Heart right ventricle (tissue), 16 donors: ENCODE data around the gene ZFPM1. TPM values are rescaled to one million over a fixed set of nuclear protein-coding genes. Genes with fewer than 3 reads are reported as not detected.

Experiments used
- ATAC-seq, 8 donors: fragments of 200-7000 bp; cut with Tn5 transposase; one replicate each; pipeline ENCODE4 v1.9.1; 2020; ENCODE audit warnings: mild to moderate bottlenecking in 8 of 8, moderate library complexity in 8 of 8, moderate number of reproducible peaks in 1 of 8
- DNase-seq, 2 donors: peaks; one replicate each; pipeline ENCODE4 v3.0.0-alpha.2; 2020
- H3K27ac ChIP-seq, 10 donors: fragments of 200-600 bp; sonication (generic) in 2 of 10; one replicate each; pipeline versions ENCODE4 v1.5.0 to v1.8.0; 2020 to 2022; ENCODE audit warnings: mild to moderate bottlenecking in 3 of 10
- H3K27me3 ChIP-seq, 7 donors: fragments of 200-600 bp; one replicate each; pipeline ENCODE4 v1.8.0; 2021 to 2022; ENCODE audit warnings: mild to moderate bottlenecking in 2 of 7
- H3K36me3 ChIP-seq, 9 donors: fragments of 200-600 bp; sonication (generic) in 1 of 9; one replicate each; pipeline versions ENCODE4 v1.5.0 to v1.8.0; 2020 to 2022; ENCODE audit warnings: mild to moderate bottlenecking in 2 of 9
- H3K4me1 ChIP-seq, 9 donors: fragments of 200-600 bp; sonication (generic) in 1 of 9; one replicate each; pipeline versions ENCODE4 v1.5.0 to v1.8.0; 2020 to 2022; ENCODE audit warnings: mild to moderate bottlenecking in 4 of 9
- H3K4me3 ChIP-seq, 10 donors: fragments of 200-600 bp; sonication (generic) in 2 of 10; one replicate each; pipeline versions ENCODE4 v1.5.0 to v1.8.0; 2020 to 2022; ENCODE audit warnings: mild to moderate bottlenecking in 7 of 10, moderate library complexity in 2 of 10
- H3K9me3 ChIP-seq, 11 donors: fragments of 200-600 bp in 10 of 11; sonication (generic) in 2 of 11; one replicate each; pipeline versions ENCODE4 v1.5.0 to v1.8.0; 2013 to 2022; ENCODE audit warnings: mild to moderate bottlenecking in 2 of 11, control low read depth in 1 of 11, moderate library complexity in 1 of 11
- whole genome bisulfite sequencing, 2 donors: extraction: QIAGEN DNeasy Blood & Tissue Kit; methylation state at CpG; one replicate each; pipeline ENCODE4 v1.1.7; 2013; ENCODE audit warnings: inconsistent platforms in 1 of 2; 5-methylcytosine and 5-hydroxymethylcytosine counted together
- intact Hi-C, 10 donors: fragments of 100-400 bp; cut with DNase I; formaldehyde crosslinking; loops; one replicate each; pipeline versions ENCODE4 v1.11.1 to v1.14.2; 2022
- polyA plus RNA-seq, 2 donors: library from polyadenylated mRNA; stranded (reverse); fragments of 200-250 nt; gene quantifications; one replicate each; pipeline ENCODE4 v1.2.3, GENCODE V29; 2013
- total RNA-seq, 10 donors: library from RNA; stranded (reverse); fragmentation: NEBNext Ultra II Directional in 3 of 10; extraction: Animal tissue kit (Norgen Biotek cat#: 25700) in 3 of 10; gene quantifications; one replicate each; pipeline versions ENCODE4 v1.2.1 to v1.2.4, GENCODE V29; 2021 to 2023
- TF ChIP-seq, protein P1 (sequence below), 9 donors: fragments of 200-600 bp; sonication (generic) in 2 of 9; IDR thresholded peaks; one replicate each; pipeline versions ENCODE4 v1.5.0 to v1.8.0; 2021 to 2022; ENCODE audit warnings: antibody characterized with exemption in 9 of 9, mild to moderate bottlenecking in 5 of 9, moderate library complexity in 1 of 9
- donor health status: Arrhythmogenic right ventricular cardiomyopathy.
- donor health status: ischemic (EF 13 %, LVEDD 7.1; RV severe dilation, severe dysfunction).
- donor health status: healthy with polysubstance abuse.
- donor health status: DM: no; HTN: yes; CAD: no.
- donor health status: DM: no; HTN: no; CAD: no.
- donor health status: ischemic (EF 25% LVEDD 6.9; RV normal size, moderate dysfunction).
- donor health status: ischemic (EF 25% LVEDD 5.7; RV mildly dilated, moderate dysfunction).
- donor health status: healthy.
- donor health status: DM: yes; HTN: yes; CAD: no.
- donor health status: Ischemic cardiomyopathy.
- donor health status: ischemic (EF 35%, LVEDD 5.7; RV mildly dilated, moderate dysfunction).
- donor health status: nonischemic (EF 11% LVEDD 7.7; RV severe dilation, severe dysfunction).
- donor health status: DM: yes; HTN: yes; CAD: no.
- donor health status: PGD.
- donor health status: ischemic (EF 29% LVEDD 5.4; RV normal size, mild dysfunction).
- donor health status: nonischemic (EF 23%, LVEDD 6.1; RV moderate dilation, normal function).

Gene ZFPM1
- total and polyA plus RNA-seq, 12 donors = 2.0 to 10.4 (median 4.4) TPM

DNA sequence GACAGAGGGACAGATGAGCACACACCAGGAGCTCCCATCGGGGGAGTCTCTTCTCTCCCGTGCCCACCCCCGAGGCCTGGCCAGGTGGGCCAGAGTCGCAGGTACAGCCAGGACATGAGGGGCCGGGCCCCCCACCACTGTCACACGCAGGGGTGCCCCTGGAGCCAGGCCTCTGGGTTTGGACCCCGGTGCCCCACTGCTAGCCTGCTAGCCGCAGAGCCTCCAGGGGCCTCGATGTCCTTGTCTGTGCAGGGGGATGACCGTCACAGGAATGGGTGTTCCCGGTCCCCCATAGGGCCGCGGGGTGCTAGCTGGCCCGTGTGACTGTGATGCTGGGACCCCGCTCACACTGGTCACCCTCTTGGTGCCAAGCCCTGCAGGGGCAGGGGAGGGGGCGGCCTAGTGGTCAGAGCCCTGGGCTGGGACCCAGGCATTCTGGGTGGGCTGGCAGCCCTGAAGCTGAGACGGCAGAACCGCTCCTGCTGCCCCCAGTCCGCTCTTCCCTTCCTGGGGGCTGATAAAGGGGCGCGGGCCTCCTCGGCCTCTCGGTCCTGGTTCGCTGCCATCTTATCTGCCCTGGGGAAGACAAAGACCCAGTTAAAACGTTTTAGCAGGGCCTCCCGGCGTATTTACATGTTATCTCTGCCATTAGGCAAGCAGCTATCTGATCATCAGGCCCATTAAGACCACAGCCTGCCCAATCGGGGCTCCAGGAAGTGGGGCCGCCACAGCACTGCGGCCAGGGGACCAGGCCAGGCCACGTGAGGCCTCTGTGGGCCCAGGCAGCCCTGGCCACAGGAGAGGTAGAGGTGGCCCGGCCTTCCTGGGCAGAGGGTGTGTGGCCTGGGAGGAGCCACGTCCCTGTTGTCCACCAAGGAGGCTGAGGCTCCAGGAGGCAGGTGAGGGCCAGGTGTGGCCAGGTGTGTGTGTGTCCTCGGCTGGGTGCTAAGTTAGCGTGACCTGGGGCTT lies 59.9 kb downstream of the ZFPM1 start:
- Histone ChIP-seq H3K4me3 (no peak overlapping the region), H3K4me1 (no peaks in the 10 kb centered on the region), H3K9me3 (no peaks in the 10 kb centered on the region), H3K27me3 (no peaks in the 10 kb centered on the region), H3K36me3 (no peaks in the 10 kb centered on the region), H3K27ac (no peak overlapping the region)
- TF ChIP-seq, protein P1, sequence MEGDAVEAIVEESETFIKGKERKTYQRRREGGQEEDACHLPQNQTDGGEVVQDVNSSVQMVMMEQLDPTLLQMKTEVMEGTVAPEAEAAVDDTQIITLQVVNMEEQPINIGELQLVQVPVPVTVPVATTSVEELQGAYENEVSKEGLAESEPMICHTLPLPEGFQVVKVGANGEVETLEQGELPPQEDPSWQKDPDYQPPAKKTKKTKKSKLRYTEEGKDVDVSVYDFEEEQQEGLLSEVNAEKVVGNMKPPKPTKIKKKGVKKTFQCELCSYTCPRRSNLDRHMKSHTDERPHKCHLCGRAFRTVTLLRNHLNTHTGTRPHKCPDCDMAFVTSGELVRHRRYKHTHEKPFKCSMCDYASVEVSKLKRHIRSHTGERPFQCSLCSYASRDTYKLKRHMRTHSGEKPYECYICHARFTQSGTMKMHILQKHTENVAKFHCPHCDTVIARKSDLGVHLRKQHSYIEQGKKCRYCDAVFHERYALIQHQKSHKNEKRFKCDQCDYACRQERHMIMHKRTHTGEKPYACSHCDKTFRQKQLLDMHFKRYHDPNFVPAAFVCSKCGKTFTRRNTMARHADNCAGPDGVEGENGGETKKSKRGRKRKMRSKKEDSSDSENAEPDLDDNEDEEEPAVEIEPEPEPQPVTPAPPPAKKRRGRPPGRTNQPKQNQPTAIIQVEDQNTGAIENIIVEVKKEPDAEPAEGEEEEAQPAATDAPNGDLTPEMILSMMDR (IDR thresholded peaks at IDR 0.05) = no peak
- intact Hi-C loops = no loop called here
- ATAC-seq (no peak), DNase-seq (no peak)
- WGBS, 2 donors = 84 to 86% methylated on average over 35 of the region's 35 CpGs

DNA sequence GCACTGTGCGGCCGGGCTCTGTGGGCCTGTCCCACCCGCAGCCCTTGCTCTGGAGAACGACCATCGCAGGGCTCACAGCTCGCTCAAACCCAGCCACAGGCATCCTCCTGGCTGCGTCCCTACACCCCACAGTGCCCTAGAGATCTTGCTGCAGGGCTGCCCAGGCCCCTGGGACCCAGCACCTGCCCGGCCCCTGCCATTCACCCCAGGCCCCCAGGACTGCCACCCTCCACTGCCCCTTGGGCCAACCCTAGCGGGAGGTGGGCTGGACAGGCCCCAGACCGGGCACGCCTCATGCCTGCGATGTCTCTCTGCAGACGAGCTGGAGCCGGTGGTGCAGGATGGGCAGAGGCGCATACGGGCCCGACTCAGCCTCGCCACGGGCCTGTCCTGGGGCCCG lies 61.0 kb downstream of the ZFPM1 start:
- Histone ChIP-seq H3K27ac (no peak overlapping the region), H3K9me3 (no peaks in the 10 kb centered on the region), H3K36me3 (no peaks in the 10 kb centered on the region), H3K27me3 (no peaks in the 10 kb centered on the region), H3K4me1 (no peaks in the 10 kb centered on the region), H3K4me3 (no peak overlapping the region)
- TF ChIP-seq, protein P1 (IDR thresholded peaks at IDR 0.05) = no peak
- intact Hi-C loops = no loop called here
- 90 to 94% methylated on average over 20 of the region's 20 CpGs for WGBS, 2 donors
- ATAC-seq (peak in 1 of 8 donors; percentile 4), DNase-seq (no peak)

DNA sequence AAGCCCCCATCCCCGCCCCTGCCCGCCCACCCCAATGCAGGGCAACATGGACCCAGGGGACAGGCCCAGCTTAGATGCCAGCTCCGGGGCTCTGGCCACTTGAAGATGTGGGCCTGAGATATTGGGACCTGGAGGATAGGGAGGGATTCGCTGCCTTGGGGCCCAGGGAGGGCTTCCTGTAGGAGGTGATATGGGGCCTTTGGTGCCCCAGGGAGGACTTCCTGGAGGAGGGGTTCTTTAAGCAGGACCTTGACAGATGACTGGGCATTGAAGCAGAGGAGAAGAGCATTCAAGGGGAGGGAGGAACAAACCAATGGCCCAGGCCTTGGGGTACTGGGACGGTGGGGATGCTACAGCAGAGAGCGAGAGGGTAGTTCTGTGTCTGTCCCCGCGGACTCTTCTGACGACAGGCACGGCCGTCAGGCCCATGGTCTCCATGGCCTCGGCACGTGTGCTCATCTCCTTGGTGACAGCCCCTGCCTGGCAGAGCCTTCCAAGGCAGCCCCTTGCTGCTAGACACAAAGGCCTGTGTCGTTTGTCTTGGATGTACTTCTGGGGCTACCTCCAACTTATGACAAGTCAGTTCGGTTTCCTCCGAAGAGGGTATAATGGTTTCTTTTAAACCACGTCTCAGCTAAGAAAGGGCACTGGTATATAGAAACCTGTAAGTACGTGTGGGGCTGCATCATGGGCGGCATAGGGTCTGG lies 61.6 kb downstream of the ZFPM1 start:
- no peaks in the 10 kb centered on the region for H3K27me3 ChIP-seq
- WGBS, 2 donors = 84 to 91% methylated on average over 19 of the region's 19 CpGs
- ATAC-seq = no peak

DNA sequence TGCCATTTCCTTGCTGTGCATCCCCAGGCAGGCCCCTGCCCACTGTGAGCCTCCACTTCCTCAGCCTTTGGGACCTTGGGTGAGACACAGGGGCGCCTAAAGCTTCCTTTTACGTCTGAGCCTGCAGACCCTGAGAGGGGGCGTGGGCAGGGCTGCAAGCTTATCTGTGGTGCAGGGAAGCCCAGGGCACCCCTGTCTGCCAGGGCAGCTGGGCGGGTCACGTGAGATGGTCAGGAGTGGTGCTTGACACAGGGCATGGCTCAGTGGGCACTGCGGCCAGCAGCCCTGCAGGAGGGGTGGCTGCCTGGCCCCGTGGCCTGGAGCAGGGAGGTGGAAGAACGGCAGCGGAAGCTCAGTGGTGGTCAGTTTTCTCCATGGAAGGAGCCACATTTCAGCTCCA lies 62.3 kb downstream of the ZFPM1 start:
- Histone ChIP-seq H3K9me3 (no peaks in the 10 kb centered on the region), H3K27ac (no peak overlapping the region), H3K4me3 (no peak overlapping the region), H3K4me1 (no peaks in the 10 kb centered on the region), H3K27me3 (no peaks in the 10 kb centered on the region), H3K36me3 (no peaks in the 10 kb centered on the region)
- DNase-seq (no peak), ATAC-seq (no peak)
- TF ChIP-seq, protein P1 (IDR thresholded peaks at IDR 0.05) = no peak
- 90 to 96% methylated on average over 9 of the region's 9 CpGs for WGBS, 2 donors
- intact Hi-C loops = no loop called here

More for the DNA sequence above, 61.6 kb downstream of the ZFPM1 start:
- Histone ChIP-seq H3K4me1 (no peaks in the 10 kb centered on the region), H3K4me3 (no peak overlapping the region), H3K36me3 (no peaks in the 10 kb centered on the region), H3K27ac (no peak overlapping the region), H3K9me3 (no peaks in the 10 kb centered on the region)
- intact Hi-C loops = no loop called here
- TF ChIP-seq, protein P1 (IDR thresholded peaks at IDR 0.05) = no peak
- no peak for DNase-seq
